ENCODE measurements around the gene DLL4. TPM values are rescaled to one million over a fixed set of nuclear protein-coding genes. Genes with fewer than 3 reads are reported as not detected.
A peak's percentile ranks its signal among the peaks of the same experiment; 100 is the strongest.

DLL4 gene
- polyA plus RNA-seq (2013, experiment 1 of 2) = 0.01 TPM
- not detected for polyA plus RNA-seq (2013, experiment 2 of 2)

DNA sequence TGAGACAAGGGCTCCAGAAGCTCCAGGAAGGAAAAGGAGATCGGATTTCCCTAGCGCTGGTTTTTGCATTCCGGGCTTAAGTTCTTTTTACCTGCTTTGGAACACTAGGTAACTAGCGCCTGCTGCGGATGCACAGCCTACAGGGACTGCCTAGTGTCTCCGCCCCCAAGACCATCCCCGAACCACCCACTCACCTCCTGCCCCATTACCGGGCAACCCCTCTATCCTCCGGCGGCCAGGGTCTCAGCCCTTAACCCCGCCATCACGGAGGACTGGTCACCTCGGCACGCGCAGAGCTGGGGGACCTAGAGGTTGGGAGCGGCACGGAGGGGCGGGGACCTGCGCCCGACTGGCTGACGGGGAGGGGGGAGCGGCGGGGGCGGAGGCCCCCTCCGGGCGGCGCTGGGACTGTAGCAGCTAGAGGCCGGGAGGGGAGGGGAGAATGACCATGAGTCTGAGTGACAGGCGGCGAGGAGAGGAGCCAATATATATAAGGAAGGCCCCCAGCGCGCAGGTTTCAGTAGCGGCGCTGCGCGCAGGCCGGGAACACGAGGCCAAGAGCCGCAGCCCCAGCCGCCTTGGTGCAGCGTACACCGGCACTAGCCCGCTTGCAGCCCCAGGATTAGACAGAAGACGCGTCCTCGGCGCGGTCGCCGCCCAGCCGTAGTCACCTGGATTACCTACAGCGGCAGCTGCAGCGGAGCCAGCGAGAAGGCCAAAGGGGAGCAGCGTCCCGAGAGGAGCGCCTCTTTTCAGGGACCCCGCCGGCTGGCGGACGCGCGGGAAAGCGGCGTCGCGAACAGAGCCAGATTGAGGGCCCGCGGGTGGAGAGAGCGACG lies at the start of gene DLL4:
Gene DLL4 (plus strand): TSS at position 520 of the 839 bp plus-strand sequence. CDS start 329 bp downstream, outside the sequence.
- Histone ChIP-seq H3K4me3 (ENCODE audit: low read length) (peak within 1 kb of the TSS; percentile 14), H4K8ac (ENCODE audit: low read depth, low read length) (no peak within 1 kb of the TSS), H3K23ac (ENCODE audit: low read length) (no peak within 1 kb of the TSS), H3K18ac (ENCODE audit: low read length) (no peak within 1 kb of the TSS), H3K4ac (ENCODE audit: low read depth, low read length) (no peak within 1 kb of the TSS), H2BK15ac (replicated peaks; ENCODE audit: low read depth) (no peak within 1 kb of the TSS), H3K56ac (ENCODE audit: low read length) (no peak within 1 kb of the TSS), H3K4me2 (ENCODE audit: low read length) (peak within 1 kb of the TSS; percentile 65), H3K79me2 (ENCODE audit: control insufficient read depth, insufficient read depth, low read length) (no peaks in the 10 kb centered on the region), H2AK5ac (ENCODE audit: low read length) (no peak within 1 kb of the TSS), H3K79me1 (ENCODE audit: low read length) (no peaks in the 10 kb centered on the region), H3K4me1 (ENCODE audit: control insufficient read depth, low read depth, low read length) (peaks cover 2% of the 10 kb centered on the region), H2BK120ac (ENCODE audit: low read depth, low read length) (no peak within 1 kb of the TSS), H2BK5ac (ENCODE audit: low read length) (no peak within 1 kb of the TSS), H3K27ac (ENCODE audit: low read depth, low read length) (no peak within 1 kb of the TSS), H3K9ac (ENCODE audit: low read length) (peak within 1 kb of the TSS; percentile 14), H4K5ac (ENCODE audit: low read length) (no peak within 1 kb of the TSS), H3K27me3 (ENCODE audit: insufficient read depth, low read length, poor library complexity) (peaks cover 59% of the 10 kb centered on the region), H3K36me3 (ENCODE audit: control insufficient read depth, insufficient read depth, low read length) (no peaks in the 10 kb centered on the region)
- WGBS (ENCODE audit: extremely low coverage, insufficient coverage, low lambda C conversion rate) = no CpG with 5 or more reads among the region's 71 CpGs
- peak; percentile 86 for DNase-seq

DNA sequence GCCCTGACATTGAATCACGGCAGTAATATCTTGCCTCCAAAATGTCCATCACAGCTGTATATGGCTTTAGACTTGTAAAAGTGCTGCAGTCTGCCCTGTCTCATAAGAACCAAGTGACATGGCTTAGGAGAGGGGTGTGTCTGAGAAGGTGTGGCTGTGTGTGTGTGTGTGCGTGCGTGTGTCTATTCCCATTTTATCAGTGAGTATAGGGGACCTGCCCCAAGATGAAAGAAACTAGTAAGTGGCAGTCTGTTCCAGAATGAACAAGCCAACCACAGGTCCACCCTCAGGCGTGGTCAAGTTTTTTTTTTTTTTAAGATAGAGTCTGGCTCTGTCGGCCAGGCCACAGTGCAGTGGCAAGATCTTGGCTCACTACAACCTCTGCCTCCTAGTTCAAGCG lies 49.5 kb upstream of the DLL4 start:
- H4K5ac ChIP-seq (ENCODE audit: low read length) = no peak overlapping the region
- H3K4me3 ChIP-seq (ENCODE audit: low read length) = no peak overlapping the region
- no peaks in the 10 kb centered on the region for H3K79me1 ChIP-seq (ENCODE audit: low read length)
- no peak overlapping the region for H2BK5ac ChIP-seq (ENCODE audit: low read length)
- H3K9ac ChIP-seq (ENCODE audit: low read length) = no peak overlapping the region
- no CpG with 5 or more reads among the region's 6 CpGs for WGBS (ENCODE audit: extremely low coverage, insufficient coverage, low lambda C conversion rate)
- no peak overlapping the region for H3K18ac ChIP-seq (ENCODE audit: low read length)
- H3K4me2 ChIP-seq (ENCODE audit: low read length) = no peak overlapping the region
- no peaks in the 10 kb centered on the region for H3K27me3 ChIP-seq (ENCODE audit: insufficient read depth, low read length, poor library complexity)
- no peak for DNase-seq
- H3K27ac ChIP-seq (ENCODE audit: low read depth, low read length) = no peak overlapping the region
- H3K56ac ChIP-seq (ENCODE audit: low read length) = no peak overlapping the region
- H2BK120ac ChIP-seq (ENCODE audit: low read depth, low read length) = no peak overlapping the region
- H4K8ac ChIP-seq (ENCODE audit: low read depth, low read length) = no peak overlapping the region
- no peak overlapping the region for H2AK5ac ChIP-seq (ENCODE audit: low read length)
- H3K4ac ChIP-seq (ENCODE audit: low read depth, low read length) = no peak overlapping the region
- no peak overlapping the region for H3K23ac ChIP-seq (ENCODE audit: low read length)
- H3K79me2 ChIP-seq (ENCODE audit: control insufficient read depth, insufficient read depth, low read length) = no peaks in the 10 kb centered on the region
- H2BK15ac ChIP-seq (replicated peaks; ENCODE audit: low read depth) = no peak overlapping the region
- no peaks in the 10 kb centered on the region for H3K4me1 ChIP-seq (ENCODE audit: control insufficient read depth, low read depth, low read length)
- H3K36me3 ChIP-seq (ENCODE audit: control insufficient read depth, insufficient read depth, low read length) = no peaks in the 10 kb centered on the region

DNA sequence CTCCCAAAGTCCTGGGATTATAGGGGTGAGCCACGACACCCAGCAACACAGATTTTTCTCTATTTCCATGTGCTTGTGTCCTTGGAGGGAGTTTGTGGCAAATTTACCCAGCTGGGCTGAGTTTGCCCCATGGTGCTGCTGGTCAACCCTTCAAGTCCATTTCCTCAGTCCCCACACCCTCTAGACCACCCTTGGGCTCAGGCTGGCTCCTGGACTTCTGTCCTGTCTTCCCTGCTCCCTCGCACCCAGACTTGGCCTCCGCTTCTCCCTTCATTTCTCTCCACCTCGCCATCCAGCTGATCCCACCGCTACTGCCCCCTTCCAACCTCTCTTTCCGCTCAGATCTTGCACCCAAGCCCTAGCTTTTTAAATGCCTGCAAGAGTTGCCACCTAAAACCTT lies 47.8 kb upstream of the DLL4 start:
- Histone ChIP-seq H3K9ac (ENCODE audit: low read length) (no peak overlapping the region), H4K5ac (ENCODE audit: low read length) (no peak overlapping the region), H3K4ac (ENCODE audit: low read depth, low read length) (no peak overlapping the region), H3K4me3 (ENCODE audit: low read length) (no peak overlapping the region), H2BK5ac (ENCODE audit: low read length) (no peak overlapping the region), H3K27ac (ENCODE audit: low read depth, low read length) (no peak overlapping the region), H2BK15ac (replicated peaks; ENCODE audit: low read depth) (no peak overlapping the region), H3K79me2 (ENCODE audit: control insufficient read depth, insufficient read depth, low read length) (no peaks in the 10 kb centered on the region), H2BK120ac (ENCODE audit: low read depth, low read length) (no peak overlapping the region), H4K8ac (ENCODE audit: low read depth, low read length) (no peak overlapping the region), H3K4me2 (ENCODE audit: low read length) (no peak overlapping the region), H3K4me1 (ENCODE audit: control insufficient read depth, low read depth, low read length) (no peaks in the 10 kb centered on the region), H3K18ac (ENCODE audit: low read length) (no peak overlapping the region), H3K27me3 (ENCODE audit: insufficient read depth, low read length, poor library complexity) (no peaks in the 10 kb centered on the region), H3K36me3 (ENCODE audit: control insufficient read depth, insufficient read depth, low read length) (no peaks in the 10 kb centered on the region), H2AK5ac (ENCODE audit: low read length) (no peak overlapping the region), H3K56ac (ENCODE audit: low read length) (no peak overlapping the region), H3K23ac (ENCODE audit: low read length) (no peak overlapping the region), H3K79me1 (ENCODE audit: low read length) (no peaks in the 10 kb centered on the region)
- WGBS (ENCODE audit: extremely low coverage, insufficient coverage, low lambda C conversion rate) = no CpG with 5 or more reads among the region's 6 CpGs
- no peak for DNase-seq

DNA sequence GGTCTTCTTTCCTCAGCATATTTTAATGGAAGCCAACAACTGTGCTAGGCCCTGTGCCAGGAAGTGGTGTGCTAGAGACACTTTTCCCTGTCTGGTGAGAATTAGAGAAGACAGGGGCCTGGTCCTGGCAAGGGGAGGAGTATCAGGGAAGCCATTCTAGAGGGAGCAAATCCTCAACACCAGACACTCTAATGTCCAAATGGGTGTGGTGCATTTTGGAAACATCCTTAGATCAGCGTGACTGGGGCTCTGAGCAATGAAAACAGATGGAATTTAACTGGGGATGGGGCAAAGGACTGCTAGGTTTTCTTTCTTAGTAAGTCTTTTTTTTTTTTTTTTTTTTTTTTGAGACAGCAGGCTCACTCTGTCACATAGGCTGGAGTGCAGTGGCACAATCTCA lies 42.6 kb upstream of the DLL4 start:
- no peak for DNase-seq
- Histone ChIP-seq H3K9ac (ENCODE audit: low read length) (no peak overlapping the region), H3K4me1 (ENCODE audit: control insufficient read depth, low read depth, low read length) (no peaks in the 10 kb centered on the region), H3K79me1 (ENCODE audit: low read length) (no peaks in the 10 kb centered on the region), H2AK5ac (ENCODE audit: low read length) (no peak overlapping the region), H3K36me3 (ENCODE audit: control insufficient read depth, insufficient read depth, low read length) (no peaks in the 10 kb centered on the region), H3K4me2 (ENCODE audit: low read length) (no peak overlapping the region), H3K56ac (ENCODE audit: low read length) (no peak overlapping the region), H2BK15ac (replicated peaks; ENCODE audit: low read depth) (no peak overlapping the region), H3K79me2 (ENCODE audit: control insufficient read depth, insufficient read depth, low read length) (no peaks in the 10 kb centered on the region), H3K27ac (ENCODE audit: low read depth, low read length) (no peak overlapping the region), H3K23ac (ENCODE audit: low read length) (no peak overlapping the region), H3K4ac (ENCODE audit: low read depth, low read length) (no peak overlapping the region), H2BK120ac (ENCODE audit: low read depth, low read length) (no peak overlapping the region), H4K8ac (ENCODE audit: low read depth, low read length) (no peak overlapping the region), H2BK5ac (ENCODE audit: low read length) (no peak overlapping the region), H4K5ac (ENCODE audit: low read length) (no peak overlapping the region), H3K4me3 (ENCODE audit: low read length) (no peak overlapping the region), H3K27me3 (ENCODE audit: insufficient read depth, low read length, poor library complexity) (no peaks in the 10 kb centered on the region), H3K18ac (ENCODE audit: low read length) (no peak overlapping the region)
- no CpG with 5 or more reads among the region's 1 CpG for WGBS (ENCODE audit: extremely low coverage, insufficient coverage, low lambda C conversion rate)

DNA sequence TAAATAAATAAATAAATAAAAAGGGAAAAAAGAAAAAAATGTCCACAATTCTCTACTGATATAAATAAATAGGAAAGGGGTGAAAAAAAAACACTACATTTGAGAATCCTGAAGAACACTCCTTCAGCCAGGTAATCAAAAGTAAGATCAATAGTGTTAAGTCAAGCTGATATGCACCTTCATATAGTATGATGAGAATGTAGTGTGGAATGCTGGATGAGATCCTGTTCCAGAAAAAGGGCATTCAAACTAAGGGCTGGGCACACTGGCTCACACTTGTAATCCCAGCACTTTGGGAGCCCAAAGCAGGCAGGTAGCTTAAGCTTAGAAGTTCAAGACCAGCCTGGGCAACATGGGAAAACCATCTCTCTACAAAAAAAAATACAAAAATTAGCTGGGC lies 40.0 kb upstream of the DLL4 start:
- Histone ChIP-seq H2AK5ac (ENCODE audit: low read length) (no peak overlapping the region), H2BK5ac (ENCODE audit: low read length) (no peak overlapping the region)

DNA sequence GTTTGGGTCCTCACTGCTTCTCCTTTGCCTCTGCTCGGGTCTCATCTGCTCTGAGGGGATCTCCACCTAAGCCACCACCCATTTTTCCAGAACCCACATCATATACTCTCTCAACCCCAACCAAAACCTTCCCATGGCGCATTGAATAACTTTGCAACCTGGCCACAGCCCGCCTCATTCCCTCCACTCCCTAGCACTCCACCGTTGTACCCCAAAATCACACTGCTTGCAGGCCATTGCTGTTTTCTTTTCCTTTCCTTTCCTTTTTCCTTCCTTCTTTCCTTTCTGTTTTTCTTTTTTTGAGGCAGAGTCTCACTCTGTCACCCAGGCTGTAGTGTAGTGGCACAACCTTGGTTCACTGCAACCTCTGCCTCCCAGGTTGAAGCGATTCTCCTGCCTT lies 38.0 kb upstream of the DLL4 start:
- H3K27ac ChIP-seq (ENCODE audit: low read depth, low read length) = no peak overlapping the region
- no peak overlapping the region for H3K4me3 ChIP-seq (ENCODE audit: low read length)
- no peak overlapping the region for H3K4ac ChIP-seq (ENCODE audit: low read depth, low read length)
- no peak overlapping the region for H2BK15ac ChIP-seq (replicated peaks; ENCODE audit: low read depth)
- H2BK120ac ChIP-seq (ENCODE audit: low read depth, low read length) = no peak overlapping the region
- H3K79me1 ChIP-seq (ENCODE audit: low read length) = peaks cover 8% of the 10 kb centered on the region
- no peak overlapping the region for H3K9ac ChIP-seq (ENCODE audit: low read length)
- no CpG with 5 or more reads among the region's 5 CpGs for WGBS (ENCODE audit: extremely low coverage, insufficient coverage, low lambda C conversion rate)
- peaks cover 6% of the 10 kb centered on the region for H3K79me2 ChIP-seq (ENCODE audit: control insufficient read depth, insufficient read depth, low read length)
- DNase-seq = no peak
- no peak overlapping the region for H3K56ac ChIP-seq (ENCODE audit: low read length)
- no peak overlapping the region for H4K5ac ChIP-seq (ENCODE audit: low read length)
- H3K23ac ChIP-seq (ENCODE audit: low read length) = no peak overlapping the region
- no peak overlapping the region for H3K18ac ChIP-seq (ENCODE audit: low read length)
- no peaks in the 10 kb centered on the region for H3K4me1 ChIP-seq (ENCODE audit: control insufficient read depth, low read depth, low read length)
- H3K27me3 ChIP-seq (ENCODE audit: insufficient read depth, low read length, poor library complexity) = no peaks in the 10 kb centered on the region
- no peak overlapping the region for H3K4me2 ChIP-seq (ENCODE audit: low read length)
- no peak overlapping the region for H2AK5ac ChIP-seq (ENCODE audit: low read length)
- no peak overlapping the region for H4K8ac ChIP-seq (ENCODE audit: low read depth, low read length)
- H2BK5ac ChIP-seq (ENCODE audit: low read length) = no peak overlapping the region
- H3K36me3 ChIP-seq (ENCODE audit: control insufficient read depth, insufficient read depth, low read length) = no peaks in the 10 kb centered on the region

More for the DNA sequence above, 40.0 kb upstream of the DLL4 start:
- Histone ChIP-seq H3K79me2 (ENCODE audit: control insufficient read depth, insufficient read depth, low read length) (no peaks in the 10 kb centered on the region), H3K27ac (ENCODE audit: low read depth, low read length) (no peak overlapping the region), H3K79me1 (ENCODE audit: low read length) (no peaks in the 10 kb centered on the region), H3K18ac (ENCODE audit: low read length) (no peak overlapping the region), H3K4me2 (ENCODE audit: low read length) (no peak overlapping the region), H3K4me3 (ENCODE audit: low read length) (no peak overlapping the region), H3K23ac (ENCODE audit: low read length) (no peak overlapping the region), H4K8ac (ENCODE audit: low read depth, low read length) (no peak overlapping the region), H4K5ac (ENCODE audit: low read length) (no peak overlapping the region), H3K27me3 (ENCODE audit: insufficient read depth, low read length, poor library complexity) (no peaks in the 10 kb centered on the region), H3K9ac (ENCODE audit: low read length) (no peak overlapping the region), H3K4me1 (ENCODE audit: control insufficient read depth, low read depth, low read length) (no peaks in the 10 kb centered on the region), H2BK120ac (ENCODE audit: low read depth, low read length) (no peak overlapping the region), H3K4ac (ENCODE audit: low read depth, low read length) (no peak overlapping the region), H3K36me3 (ENCODE audit: control insufficient read depth, insufficient read depth, low read length) (no peaks in the 10 kb centered on the region), H2BK15ac (replicated peaks; ENCODE audit: low read depth) (no peak overlapping the region), H3K56ac (ENCODE audit: low read length) (no peak overlapping the region)
- DNase-seq = no peak

Data from mesendoderm (in vitro differentiated cells).